GM12892 (cell line): ENCODE measurements around the gene SLCO2B1. TPM values are rescaled to one million over a fixed set of nuclear protein-coding genes. Genes with fewer than 3 reads are reported as not detected.
"Not testable (repeated sequence)": the region's sequence is repeated elsewhere in the genome, so short reads cannot be mapped to it uniquely, and the experiment has no call there.

ENCODE experiments used
- DNase-seq: peaks from one replicate; pipeline ENCODE4 v3.0.0; 2011; ENCODE audit not compliant: insufficient read length
- FAIRE-seq: peaks from 2 replicates; lab custom pipeline; 2011; peaks lifted over from hg19 to GRCh38; lab: Jason Lieb, UNC
- POLR2A ChIP-seq: IDR thresholded peaks from 2 replicates; pipeline ENCODE4 v1.6.1; 2011; ENCODE audit warnings: low read depth, low read length, control low read depth
- POLR2AphosphoS5 ChIP-seq: IDR thresholded peaks from 2 replicates; pipeline ENCODE4 v1.6.1; 2011; ENCODE audit warnings: low read depth, low read length, control low read depth
- TAF1 ChIP-seq: IDR thresholded peaks from 2 replicates; pipeline ENCODE4 v1.6.1; 2011; ENCODE audit warnings: low read depth, mild to moderate bottlenecking, control low read depth, low read length, borderline replicate concordance
- polyA plus RNA-seq: library from polyadenylated mRNA; unstranded; fragments of >200 nt; gene quantifications from one replicate; pipeline ENCODE4 v1.2.1, GENCODE V29; 2012; ENCODE audit warnings: missing spikeins, inconsistent platforms; ENCODE audit not compliant: missing spikeins

Gene SLCO2B1, protein sequence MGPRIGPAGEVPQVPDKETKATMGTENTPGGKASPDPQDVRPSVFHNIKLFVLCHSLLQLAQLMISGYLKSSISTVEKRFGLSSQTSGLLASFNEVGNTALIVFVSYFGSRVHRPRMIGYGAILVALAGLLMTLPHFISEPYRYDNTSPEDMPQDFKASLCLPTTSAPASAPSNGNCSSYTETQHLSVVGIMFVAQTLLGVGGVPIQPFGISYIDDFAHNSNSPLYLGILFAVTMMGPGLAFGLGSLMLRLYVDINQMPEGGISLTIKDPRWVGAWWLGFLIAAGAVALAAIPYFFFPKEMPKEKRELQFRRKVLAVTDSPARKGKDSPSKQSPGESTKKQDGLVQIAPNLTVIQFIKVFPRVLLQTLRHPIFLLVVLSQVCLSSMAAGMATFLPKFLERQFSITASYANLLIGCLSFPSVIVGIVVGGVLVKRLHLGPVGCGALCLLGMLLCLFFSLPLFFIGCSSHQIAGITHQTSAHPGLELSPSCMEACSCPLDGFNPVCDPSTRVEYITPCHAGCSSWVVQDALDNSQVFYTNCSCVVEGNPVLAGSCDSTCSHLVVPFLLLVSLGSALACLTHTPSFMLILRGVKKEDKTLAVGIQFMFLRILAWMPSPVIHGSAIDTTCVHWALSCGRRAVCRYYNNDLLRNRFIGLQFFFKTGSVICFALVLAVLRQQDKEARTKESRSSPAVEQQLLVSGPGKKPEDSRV
- 2.0 TPM for polyA plus RNA-seq

DNA sequence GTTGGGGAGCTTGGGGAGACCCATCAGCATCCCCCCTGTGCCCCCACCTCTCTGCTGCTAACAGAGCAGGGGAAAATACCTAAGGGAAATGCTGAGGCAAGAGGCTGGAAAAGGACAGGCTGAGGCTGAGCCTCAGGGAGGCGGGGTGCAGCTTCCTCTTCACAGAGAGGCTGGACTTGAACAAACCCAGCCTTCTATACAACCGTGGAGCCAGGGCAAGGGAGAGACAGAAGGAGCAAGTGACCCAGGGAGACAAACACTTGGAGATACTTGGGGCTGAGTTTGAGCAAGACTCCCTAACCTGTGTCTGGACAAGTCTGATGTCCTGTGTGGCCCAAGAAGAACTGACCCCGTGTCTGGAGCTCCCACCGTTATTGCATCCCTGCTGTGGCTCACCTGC, at the start of gene SLCO2B1:
TSS of gene SLCO2B1 (plus strand) at position 229 of the 400 bp plus-strand sequence. CDS start 275 bp downstream, outside the sequence.
- no peak for DNase-seq
- no peak for FAIRE-seq

DNA sequence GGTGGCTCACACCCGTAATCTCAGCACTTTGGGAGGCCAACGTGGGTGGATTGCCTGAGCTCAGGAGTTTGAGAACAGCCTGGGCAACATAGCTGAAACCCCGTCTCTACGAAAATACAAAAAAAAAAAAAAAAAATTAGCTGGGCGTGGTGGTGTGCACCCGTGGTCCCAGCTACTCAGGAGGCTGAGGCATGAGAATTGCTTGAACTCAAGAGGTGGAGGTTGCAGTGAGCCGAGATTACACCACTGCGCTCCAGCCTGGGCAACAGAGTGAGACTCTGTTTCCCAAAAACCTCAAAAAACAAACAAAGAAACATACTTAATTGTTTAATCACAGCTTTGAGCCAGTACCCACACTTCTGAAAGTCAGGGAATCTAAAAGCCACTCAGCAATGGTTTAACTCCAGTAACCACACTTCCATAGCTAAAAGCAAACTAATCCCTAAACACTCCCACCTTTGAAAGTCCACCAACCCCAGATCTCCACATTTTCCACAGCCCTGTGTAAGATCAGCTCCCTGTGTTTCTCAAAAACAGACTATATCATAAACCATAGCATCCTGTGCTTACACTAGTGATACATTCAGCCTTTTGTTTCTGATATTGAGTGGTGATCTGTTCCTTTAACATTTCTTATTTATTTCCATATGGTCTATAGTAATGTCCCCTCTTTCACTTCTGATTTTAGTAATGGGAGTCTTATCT, 49.3 kb upstream of the SLCO2B1 start:
- no peak for TF ChIP-seq POLR2AphosphoS5
- no peak for TF ChIP-seq POLR2A
- TF ChIP-seq TAF1 = no peak
- FAIRE-seq (no peak), DNase-seq (no peak)

More for the DNA sequence above, at the start of gene SLCO2B1:
- TF ChIP-seq POLR2A (no peak), TAF1 (no peak), POLR2AphosphoS5 (no peak)

DNA sequence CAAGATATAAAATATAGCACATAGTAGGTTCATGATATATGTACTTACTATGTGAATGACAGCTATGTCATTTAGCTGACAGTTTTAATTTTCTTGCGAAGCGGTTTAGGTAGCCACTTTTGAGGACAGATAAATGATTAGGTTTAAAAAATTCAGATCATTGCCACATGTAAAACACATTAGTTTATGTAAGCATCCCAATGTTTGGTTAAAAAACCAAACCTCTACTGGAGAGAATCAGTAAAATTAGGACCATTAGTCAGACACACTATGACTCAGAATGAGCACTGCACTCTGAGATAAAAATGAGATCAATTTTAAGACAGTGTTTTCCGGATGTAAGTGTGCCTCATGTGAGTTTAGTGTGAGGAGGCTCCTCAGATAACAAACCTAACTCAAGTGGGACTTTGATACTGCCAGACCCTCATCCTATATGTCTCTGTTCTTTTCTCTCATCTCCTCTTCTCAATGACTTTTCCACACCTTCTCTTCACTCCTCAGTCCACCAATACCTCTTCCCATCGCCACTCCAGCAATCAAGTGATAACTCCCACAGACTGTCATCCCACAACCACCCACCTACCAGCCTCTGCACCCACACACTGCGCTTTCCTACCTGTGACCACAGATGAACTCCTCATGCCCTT, 47.4 kb upstream of the SLCO2B1 start:
- peak; percentile 83 for FAIRE-seq
- no peak for TF ChIP-seq POLR2AphosphoS5
- no peak for TF ChIP-seq TAF1
- TF ChIP-seq POLR2A = no peak
- DNase-seq = no peak

DNA sequence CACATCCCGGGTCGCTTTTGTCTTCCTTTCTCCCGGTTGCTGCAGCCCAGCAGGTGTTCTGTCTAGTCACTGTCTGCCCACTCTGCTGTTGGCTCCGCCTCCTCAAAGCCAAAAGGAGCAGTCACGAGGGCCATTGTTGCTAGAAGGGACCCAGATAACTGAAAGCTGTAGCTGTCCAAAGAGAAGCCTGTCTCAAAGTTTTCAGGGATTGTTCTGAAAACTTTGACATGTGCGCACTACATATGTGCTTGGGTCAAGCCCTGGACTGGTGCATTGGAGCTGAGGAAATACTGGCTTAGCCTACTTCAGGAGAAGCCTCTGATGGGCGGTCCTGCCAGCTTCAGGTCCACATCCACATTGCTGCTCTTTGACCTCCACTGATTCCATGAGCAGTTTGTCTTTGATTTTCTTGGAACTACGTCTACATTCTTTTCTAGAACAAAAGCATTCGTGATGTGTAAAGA, 45.4 kb upstream of the SLCO2B1 start:
- no peak for TF ChIP-seq TAF1
- no peak for TF ChIP-seq POLR2A
- no peak for TF ChIP-seq POLR2AphosphoS5
- FAIRE-seq = no peak

DNA sequence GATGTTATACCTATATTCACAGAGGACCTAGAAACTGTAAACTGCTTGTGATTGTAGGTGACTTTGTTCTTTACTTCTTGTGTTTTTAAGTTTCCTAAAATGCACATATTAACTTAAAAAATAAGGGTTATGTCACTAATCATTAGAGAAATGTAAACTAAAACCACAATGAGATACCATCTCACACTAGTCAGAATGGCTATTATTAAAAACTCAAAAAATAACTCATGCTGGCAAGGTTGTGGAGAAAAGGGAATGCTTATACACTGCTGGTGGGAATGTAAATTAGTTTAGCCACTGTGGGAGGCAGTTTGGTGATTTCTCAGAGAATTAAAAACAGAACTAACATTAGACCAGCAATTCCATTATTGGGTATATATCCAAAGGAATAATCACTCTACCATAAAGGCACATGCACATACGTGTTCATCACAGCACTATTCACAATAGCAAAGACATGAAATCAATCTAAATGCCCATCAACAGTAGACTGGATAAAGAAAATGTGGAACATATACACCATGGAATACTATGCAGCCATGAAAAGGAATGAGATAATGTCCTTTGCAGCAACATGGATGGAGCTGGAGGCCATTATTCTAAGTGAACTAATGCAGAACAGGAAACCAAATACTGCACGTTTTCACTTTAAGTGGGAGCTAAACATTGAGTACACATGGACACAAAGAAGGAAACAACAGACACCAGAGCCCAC, 44.8 kb upstream of the SLCO2B1 start:
- not testable (repeated sequence) for FAIRE-seq, DNase-seq

More for the DNA sequence above, 45.4 kb upstream of the SLCO2B1 start:
- DNase-seq = no peak

DNA sequence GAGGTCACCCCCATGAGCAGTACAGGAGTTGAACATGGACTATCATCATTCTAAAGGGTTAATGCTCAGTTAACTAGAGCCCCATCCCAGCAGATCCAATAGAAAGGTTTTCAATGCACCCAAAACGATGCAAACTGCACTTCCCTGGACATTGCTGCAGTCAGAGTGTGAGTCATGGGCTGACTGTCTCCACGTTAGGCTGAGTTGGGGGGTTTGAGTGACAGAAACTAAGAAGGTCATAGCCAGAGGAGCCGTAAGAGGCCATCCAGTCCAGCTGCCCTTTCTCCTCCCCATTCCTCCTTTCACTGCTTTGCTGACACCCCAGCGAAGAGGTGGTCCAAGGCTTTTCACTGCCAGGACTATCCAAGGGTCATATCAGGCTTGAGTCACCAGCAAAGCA, 43.7 kb upstream of the SLCO2B1 start:
- DNase-seq (no peak), FAIRE-seq (no peak)
- TF ChIP-seq POLR2AphosphoS5 (no peak), POLR2A (no peak), TAF1 (no peak)

DNA sequence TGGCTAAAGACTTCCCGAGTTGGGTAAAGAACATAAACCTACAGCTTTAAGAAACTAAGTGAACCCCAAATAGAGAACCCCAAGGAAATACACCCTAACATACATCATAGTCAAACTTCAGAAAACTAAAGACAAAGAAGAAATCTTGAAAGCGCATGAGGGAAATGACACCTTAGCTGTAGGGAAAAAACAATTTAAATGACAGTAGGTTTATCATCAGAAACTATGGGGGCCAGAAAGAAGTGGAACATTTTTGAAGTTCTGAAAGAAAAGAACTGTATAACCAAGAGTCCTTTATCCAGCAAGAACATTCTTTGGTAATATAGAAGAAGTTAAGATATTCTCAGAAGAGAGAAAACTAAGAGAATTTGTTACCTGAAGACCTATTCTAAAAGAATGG, 38.7 kb upstream of the SLCO2B1 start:
- TF ChIP-seq POLR2A = no peak
- no peak for TF ChIP-seq TAF1
- TF ChIP-seq POLR2AphosphoS5 = no peak
- FAIRE-seq (no peak), DNase-seq (no peak)

DNA sequence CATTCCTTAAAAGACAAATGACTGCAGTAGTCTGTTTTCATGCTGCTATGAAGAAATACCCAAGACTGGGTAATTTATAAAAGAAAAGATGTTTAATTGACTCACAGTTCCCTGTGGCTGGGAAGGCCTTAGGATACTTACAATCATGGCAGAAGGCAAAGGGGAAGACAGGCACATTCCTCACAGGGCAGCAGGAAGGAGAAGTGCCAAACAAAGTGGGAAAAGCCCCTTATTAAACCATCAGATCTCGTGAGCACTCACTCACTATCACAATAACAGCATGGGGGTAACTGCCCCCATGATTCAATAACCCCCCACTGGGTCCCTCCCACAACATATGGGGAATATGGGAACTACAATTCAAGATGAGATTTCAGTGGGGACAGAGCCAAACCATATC, 37.9 kb upstream of the SLCO2B1 start:
- DNase-seq (no peak), FAIRE-seq (no peak)
- TF ChIP-seq POLR2AphosphoS5 (no peak), TAF1 (no peak), POLR2A (no peak)

DNA sequence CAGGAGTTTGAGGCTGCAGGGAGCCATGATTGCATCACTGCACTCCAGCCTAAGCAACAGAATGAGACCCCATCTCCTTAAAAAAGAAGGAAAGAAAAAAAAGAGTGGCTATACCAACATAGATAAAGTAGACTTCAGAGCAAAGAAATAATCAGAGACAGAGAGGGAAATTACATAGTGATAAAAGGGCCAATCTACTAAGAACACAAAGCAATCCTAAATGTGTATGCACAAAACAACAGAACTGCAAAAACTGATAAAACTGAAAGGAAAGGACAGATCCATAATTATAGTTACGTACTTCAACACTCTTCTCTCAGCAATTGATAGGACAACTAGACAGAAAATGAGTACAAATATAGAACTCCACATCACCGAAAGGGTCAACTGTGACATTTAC, 36.4 kb upstream of the SLCO2B1 start:
- DNase-seq = no peak
- TF ChIP-seq POLR2A = no peak
- no peak for TF ChIP-seq POLR2AphosphoS5
- TF ChIP-seq TAF1 = no peak
- no peak for FAIRE-seq

DNA sequence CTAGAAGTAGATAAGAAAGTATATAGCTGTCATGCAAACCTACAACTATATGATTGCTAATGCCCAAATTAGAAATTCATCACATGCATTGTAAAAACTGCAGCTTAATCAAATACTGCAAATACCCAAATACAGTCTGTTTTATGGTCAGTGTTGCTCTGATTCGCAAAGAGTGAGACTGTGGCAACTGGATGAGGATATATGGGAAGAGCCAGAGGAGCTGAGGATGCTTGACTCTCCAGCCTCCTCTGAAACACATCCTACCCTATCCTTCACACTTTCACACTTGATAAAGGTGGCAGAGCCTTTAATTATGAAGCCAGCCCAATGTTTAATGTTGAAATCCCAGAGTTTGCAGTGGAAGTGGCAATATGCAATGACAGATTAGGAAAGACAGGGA, 32.3 kb upstream of the SLCO2B1 start:
- FAIRE-seq = no peak
- no peak for DNase-seq
- no peak for TF ChIP-seq POLR2A
- no peak for TF ChIP-seq TAF1
- TF ChIP-seq POLR2AphosphoS5 = no peak
